ENCODE data around the gene CACNG4. TPM values are rescaled to one million over a fixed set of nuclear protein-coding genes. Genes with fewer than 3 reads are reported as not detected.

Gene CACNG4
- total RNA-seq, 1 experiment from 2014 or later, result not detected

GRCh38 chr17:67052720-67053437, 88.4 kb downstream of the CACNG4 start:
- peaks cover 8 to 13% of the 10 kb centered on the region in 2 experiments; a peak in 1 of 4 replicates for H3K9me3 ChIP-seq (ENCODE audit: control insufficient read depth in 1 of 2, insufficient read depth in 1 of 2, low read depth in 1 of 2, low read length in 2 of 2)
- H3K4me2 ChIP-seq (ENCODE audit: low read length), result no peak overlapping the region
- H3K36me3 ChIP-seq (ENCODE audit: control insufficient read depth in 1 of 2, insufficient read depth in 2 of 2, low read length in 2 of 2), result no peaks in the 10 kb centered on the region
- H3K9ac ChIP-seq (ENCODE audit: low read length), result no peak overlapping the region
- no peak overlapping the region for H3K27ac ChIP-seq (ENCODE audit: low read depth, low read length)
- ChIA-PET POLR2A (no interaction called here), RAD21 (ENCODE audit: low non-redundant PET in 1 of 2, low total read pairs in 2 of 2, uncharacterized antibody in 2 of 2, unreplicated experiment in 2 of 2) (no interaction called here), CTCF (no interaction called here)
- TF ChIP-seq CBX3 (IDR thresholded peaks at IDR 0.05; ENCODE audit: low read depth) (no peak), SRF (IDR thresholded peaks at IDR 0.05; ENCODE audit: low read depth) (no peak), REST (IDR thresholded peaks at IDR 0.05; ENCODE audit: low read depth) (no peak), TCF7L2 (IDR thresholded peaks at IDR 0.05; ENCODE audit: borderline replicate concordance, extremely low read depth, insufficient read depth, insufficient read length) (no peak), ELF1 (IDR thresholded peaks at IDR 0.05; ENCODE audit: borderline replicate concordance, low read depth) (no peak), ZBTB33 (IDR thresholded peaks at IDR 0.05; ENCODE audit: extremely low read depth, insufficient replicate concordance, low read length) (no peak), EGR1 (IDR thresholded peaks at IDR 0.05; ENCODE audit: low read depth) (no peak), EZH2phosphoT487 (IDR thresholded peaks at IDR 0.05; ENCODE audit: borderline replicate concordance) (no peak), FOSL1 (IDR thresholded peaks at IDR 0.05; ENCODE audit: low read depth) (no peak), POLR2A (IDR thresholded peaks at IDR 0.05; ENCODE audit: borderline replicate concordance, extremely low read depth, insufficient read depth, insufficient read length) (no peak), JUND (IDR thresholded peaks at IDR 0.05) (no peak), SIN3A (IDR thresholded peaks at IDR 0.05; ENCODE audit: low read depth) (no peak), CTCF (IDR thresholded peaks at IDR 0.05 in 2 of 3, conservative IDR thresholded peaks at IDR 0.05 in 1 of 3; ENCODE audit: borderline replicate concordance in 1 of 3, insufficient read depth in 1 of 3, low read depth in 2 of 3, low read length in 2 of 3) (no peak), ZFX (IDR thresholded peaks at IDR 0.05) (no peak), EZH2 (IDR thresholded peaks at IDR 0.05) (no peak), POLR2AphosphoS5 (IDR thresholded peaks at IDR 0.05; ENCODE audit: low read depth, low read length) (no peak), SP1 (IDR thresholded peaks at IDR 0.05; ENCODE audit: low read depth) (no peak), MAX (IDR thresholded peaks at IDR 0.05) (no peak)
- TF ChIP-seq, protein P1, sequence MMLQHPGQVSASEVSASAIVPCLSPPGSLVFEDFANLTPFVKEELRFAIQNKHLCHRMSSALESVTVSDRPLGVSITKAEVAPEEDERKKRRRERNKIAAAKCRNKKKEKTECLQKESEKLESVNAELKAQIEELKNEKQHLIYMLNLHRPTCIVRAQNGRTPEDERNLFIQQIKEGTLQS (IDR thresholded peaks at IDR 0.05), result no peak
- H3K79me2 ChIP-seq (ENCODE audit: insufficient read depth, low read length), result no peaks in the 10 kb centered on the region
- intact Hi-C loops (cut with micrococcal nuclease), result no loop called here
- no peaks in the 10 kb centered on the region for H4K20me1 ChIP-seq (ENCODE audit: insufficient read depth)
- no peaks in the 10 kb centered on the region for H3K4me1 ChIP-seq (ENCODE audit: control insufficient read depth in 1 of 2, insufficient read depth in 2 of 2, low read length in 2 of 2)
- no peaks in the 10 kb centered on the region for H3K9me2 ChIP-seq (ENCODE audit: insufficient read depth)
- H3K4me3 ChIP-seq (replicated peaks in 1 of 2; ENCODE audit: low read depth in 1 of 2, low read length in 2 of 2), result no peak overlapping the region
- no peak for DNase-seq (ENCODE audit: low read depth, low spot score)
- BruUV-seq (replicated peaks), result no TSS peak
- H3K27me3 ChIP-seq (ENCODE audit: insufficient read depth, low read length), result no peaks in the 10 kb centered on the region
- ATAC-seq, result no peak
- H2AFZ ChIP-seq (ENCODE audit: low read depth, low read length, poor library complexity, severe bottlenecking), result no peak overlapping the region

All from HCT116 (cell line).